ENCODE data around the gene AUTS2. TPM values are rescaled to one million over a fixed set of nuclear protein-coding genes. Genes with fewer than 3 reads are reported as not detected.

Gene AUTS2
- total RNA-seq, 1 experiment from 2014 or later: not detected

DNA sequence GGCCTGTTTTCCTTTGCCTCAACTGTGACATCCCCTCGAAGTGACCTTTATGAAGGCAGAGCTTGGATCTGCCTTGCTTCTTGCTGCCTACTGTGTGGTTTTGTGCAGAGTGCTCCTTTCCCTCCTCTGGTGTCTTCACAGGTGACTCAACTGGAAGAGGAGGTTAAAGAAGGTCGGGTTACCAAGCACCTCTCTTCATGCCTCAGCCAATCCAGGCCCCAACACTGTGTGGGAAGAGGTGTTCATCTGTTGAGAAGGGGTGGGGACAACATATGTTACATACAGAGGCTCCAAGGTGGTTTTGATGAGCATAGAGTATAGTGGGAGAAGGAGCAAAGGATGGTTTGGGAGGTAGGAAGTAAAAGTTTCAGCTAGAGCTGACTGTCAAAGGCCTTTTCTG lies 155.7 kb downstream of the AUTS2 start:
- H3K4me3 ChIP-seq: no peak overlapping the region
- H3K9me3 ChIP-seq (replicated peaks): no peaks in the 10 kb centered on the region
- no peaks in the 10 kb centered on the region for H3K4me1 ChIP-seq (replicated peaks)
- H3K27me3 ChIP-seq (replicated peaks): no peaks in the 10 kb centered on the region
- no peak for DNase-seq (ENCODE audit: low read depth in 1 of 2, low spot score in 2 of 2)
- no peak overlapping the region for H3K27ac ChIP-seq
- H3K36me3 ChIP-seq: no peaks in the 10 kb centered on the region

DNA sequence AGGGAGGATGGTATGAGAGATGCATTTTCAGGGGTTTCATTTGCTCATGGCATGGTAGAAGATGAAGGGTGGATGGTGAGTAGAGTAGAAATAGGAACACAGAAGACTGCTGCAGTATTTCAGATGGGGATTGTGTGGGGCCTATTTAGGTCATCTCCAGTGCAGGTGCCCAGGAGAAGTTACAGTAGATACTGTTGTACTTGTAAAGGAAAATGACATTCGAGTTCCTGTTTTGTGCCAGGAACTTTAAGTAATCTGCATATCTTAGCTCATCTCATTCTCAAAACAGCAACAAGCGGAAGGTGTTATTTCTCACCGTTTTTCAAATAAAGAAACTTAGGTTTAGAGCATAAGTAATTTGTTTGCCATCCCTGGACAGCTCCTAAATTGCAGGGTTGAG lies 156.2 kb downstream of the AUTS2 start:
- Histone ChIP-seq H3K27me3 (replicated peaks) (no peaks in the 10 kb centered on the region), H3K4me3 (no peak overlapping the region), H3K27ac (no peak overlapping the region), H3K9me3 (replicated peaks) (no peaks in the 10 kb centered on the region), H3K36me3 (no peaks in the 10 kb centered on the region), H3K4me1 (replicated peaks) (no peaks in the 10 kb centered on the region)
- no peak for DNase-seq (ENCODE audit: low read depth in 1 of 2, low spot score in 2 of 2)

DNA sequence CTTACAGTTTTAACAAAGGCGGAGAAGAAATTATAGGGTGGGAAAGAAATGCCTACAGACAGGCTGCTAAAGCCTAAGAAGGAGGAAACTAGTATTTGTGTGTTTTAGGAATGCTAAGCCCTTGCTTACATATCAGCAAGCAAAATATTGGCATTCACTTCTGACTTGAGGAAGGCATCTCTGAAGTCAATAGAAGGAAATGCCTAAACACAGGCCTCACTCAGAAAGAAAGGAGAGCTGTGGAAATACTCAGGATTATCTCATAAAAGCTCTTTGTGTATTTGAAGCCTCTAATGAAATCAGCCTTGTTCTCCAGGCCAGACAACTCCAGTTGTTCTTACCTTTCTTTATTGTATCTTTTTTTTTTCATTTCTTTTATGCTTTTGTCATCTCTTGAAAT lies 158.0 kb downstream of the AUTS2 start:
- Histone ChIP-seq H3K27me3 (replicated peaks) (no peaks in the 10 kb centered on the region), H3K9me3 (replicated peaks) (no peaks in the 10 kb centered on the region), H3K4me3 (no peak overlapping the region), H3K27ac (no peak overlapping the region), H3K4me1 (replicated peaks) (no peaks in the 10 kb centered on the region), H3K36me3 (no peaks in the 10 kb centered on the region)
- DNase-seq (ENCODE audit: low read depth in 1 of 2, low spot score in 2 of 2): peak in 1 of 2 experiments; percentile 18

DNA sequence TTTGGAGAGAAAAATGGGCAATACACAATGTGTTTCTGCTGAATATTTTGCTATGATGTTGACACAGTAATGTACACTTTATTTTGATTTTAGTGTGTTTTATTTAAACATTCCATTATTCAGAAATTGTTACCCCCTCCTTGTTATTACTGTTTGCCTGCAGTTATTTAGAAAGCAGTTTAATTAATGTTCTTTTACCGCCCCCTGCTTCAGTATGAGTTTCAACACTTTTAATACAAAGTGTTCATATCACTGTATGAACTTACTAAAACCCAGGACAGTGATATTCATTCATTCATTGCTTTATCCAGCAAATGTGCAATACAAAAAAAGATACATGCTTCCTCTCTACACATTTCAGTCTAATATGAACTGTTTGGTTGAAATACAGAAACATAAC lies 159.3 kb downstream of the AUTS2 start:
- DNase-seq (ENCODE audit: low read depth in 1 of 2, low spot score in 2 of 2): no peak
- no peak overlapping the region for H3K4me3 ChIP-seq
- no peaks in the 10 kb centered on the region for H3K27me3 ChIP-seq (replicated peaks)
- no peaks in the 10 kb centered on the region for H3K4me1 ChIP-seq (replicated peaks)
- H3K36me3 ChIP-seq: no peaks in the 10 kb centered on the region
- no peak overlapping the region for H3K27ac ChIP-seq
- H3K9me3 ChIP-seq (replicated peaks): no peaks in the 10 kb centered on the region

DNA sequence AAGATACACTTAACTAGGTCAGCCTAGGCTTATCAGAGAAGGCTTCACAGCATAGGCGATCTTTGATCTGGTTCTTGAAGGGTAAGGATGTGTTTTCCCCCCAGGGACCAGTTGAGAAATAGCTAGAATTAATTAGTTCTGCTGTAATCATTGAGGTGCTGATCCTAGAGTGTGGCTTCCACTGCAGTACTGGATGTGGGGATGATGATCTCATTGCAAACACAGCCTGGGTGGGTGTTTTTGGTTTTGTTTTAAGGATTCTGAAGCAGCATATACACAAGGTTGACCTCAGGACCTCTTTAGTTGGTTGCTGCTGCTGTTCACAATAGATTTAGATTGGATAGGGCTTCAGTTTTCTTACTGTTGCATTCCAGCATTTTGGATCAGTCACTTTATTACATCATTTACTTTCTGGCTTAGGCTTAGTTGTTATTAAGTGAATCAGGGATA lies 159.7 kb downstream of the AUTS2 start:
- Histone ChIP-seq H3K27me3 (replicated peaks) (no peaks in the 10 kb centered on the region), H3K9me3 (replicated peaks) (no peaks in the 10 kb centered on the region), H3K4me1 (replicated peaks) (no peaks in the 10 kb centered on the region), H3K27ac (no peak overlapping the region), H3K36me3 (no peaks in the 10 kb centered on the region), H3K4me3 (no peak overlapping the region)
- DNase-seq (ENCODE audit: low read depth in 1 of 2, low spot score in 2 of 2): no peak

DNA sequence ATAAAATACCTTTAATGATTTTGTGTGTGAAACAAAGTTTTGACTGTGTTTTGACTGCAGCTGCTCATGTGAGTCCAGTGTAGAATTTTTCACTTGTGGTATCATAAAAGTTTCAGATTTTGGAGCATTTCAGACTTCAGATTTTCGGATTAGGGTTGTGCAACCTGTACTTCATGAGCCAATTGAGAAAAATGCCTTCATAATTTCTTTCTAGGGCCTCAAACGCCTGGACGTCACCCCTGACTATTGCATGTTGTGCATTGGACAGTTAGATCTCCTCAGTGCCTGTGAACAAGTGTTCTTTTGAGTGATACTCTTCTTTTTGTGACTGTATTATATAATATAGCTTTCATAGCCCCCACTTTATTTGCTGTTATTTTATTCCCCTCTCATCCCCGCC lies 161.1 kb downstream of the AUTS2 start:
- Histone ChIP-seq H3K27ac (no peak overlapping the region), H3K27me3 (replicated peaks) (no peaks in the 10 kb centered on the region), H3K36me3 (no peaks in the 10 kb centered on the region), H3K9me3 (replicated peaks) (peaks cover 3% of the 10 kb centered on the region; the same call in 1 of the 2 replicates), H3K4me1 (replicated peaks) (no peaks in the 10 kb centered on the region), H3K4me3 (no peak overlapping the region)
- DNase-seq (ENCODE audit: low read depth in 1 of 2, low spot score in 2 of 2): no peak

DNA sequence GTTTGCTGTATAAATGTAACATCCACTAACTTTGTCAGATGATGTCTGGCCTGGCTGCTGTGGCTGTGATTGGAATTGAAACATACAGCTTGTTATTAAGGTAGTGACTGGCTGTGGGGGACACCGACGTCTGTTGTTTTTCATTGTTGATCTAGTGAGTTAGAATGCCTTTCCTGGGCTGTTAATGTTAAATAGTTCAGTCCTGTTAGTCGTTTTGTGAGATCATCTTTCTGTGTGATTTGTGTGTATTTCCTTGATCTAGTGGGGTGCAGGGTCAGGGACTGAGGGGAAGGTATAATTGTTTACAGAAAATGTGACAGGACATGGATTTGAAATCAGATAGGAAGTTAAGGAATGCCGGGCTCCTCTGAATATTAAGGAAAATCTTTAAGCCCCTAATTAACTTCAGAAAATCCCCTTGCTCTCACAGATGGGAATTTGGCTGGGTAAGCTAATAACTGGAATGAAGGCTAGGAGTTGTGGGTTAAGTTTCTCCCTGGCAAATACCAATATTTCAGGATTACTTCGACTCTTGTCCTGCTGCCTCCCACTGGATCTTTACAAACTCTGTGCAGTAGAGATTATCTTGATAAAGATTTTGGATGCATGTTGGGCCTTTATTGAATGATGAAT lies 163.1 kb downstream of the AUTS2 start:
- DNase-seq (ENCODE audit: low read depth in 1 of 2, low spot score in 2 of 2): no peak
- Histone ChIP-seq H3K27me3 (replicated peaks) (no peaks in the 10 kb centered on the region), H3K4me1 (replicated peaks) (no peaks in the 10 kb centered on the region)

DNA sequence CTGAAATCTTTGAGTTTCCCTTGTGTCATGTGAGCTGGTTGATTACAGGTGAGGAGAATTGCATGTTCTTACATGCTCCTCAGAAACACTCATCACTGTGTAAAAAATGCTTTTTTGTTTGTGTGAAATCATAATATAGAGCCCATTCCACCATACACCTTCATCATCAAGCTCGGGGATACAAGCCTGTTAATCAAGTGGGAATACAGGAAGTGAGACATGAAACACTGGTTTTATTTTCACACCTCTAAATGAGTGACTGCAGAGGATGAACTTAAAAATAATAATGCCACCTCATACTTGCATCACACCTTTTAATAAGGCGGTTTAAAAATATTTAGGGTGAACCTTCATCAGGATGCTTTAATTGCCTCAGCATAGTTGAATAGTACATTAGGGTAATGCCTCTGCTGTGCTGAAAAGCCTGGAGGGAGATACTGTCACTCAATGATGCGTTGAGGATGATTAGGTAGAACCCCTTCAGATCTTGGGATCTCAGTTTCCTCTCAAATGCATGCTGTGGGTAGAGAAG lies 164.6 kb downstream of the AUTS2 start:
- DNase-seq (ENCODE audit: low read depth in 1 of 2, low spot score in 2 of 2): no peak
- H3K36me3 ChIP-seq: no peaks in the 10 kb centered on the region
- H3K27me3 ChIP-seq (replicated peaks): no peaks in the 10 kb centered on the region
- no peak overlapping the region for H3K4me3 ChIP-seq
- H3K9me3 ChIP-seq (replicated peaks): peaks cover 3% of the 10 kb centered on the region; the same call in 1 of the 2 replicates
- H3K4me1 ChIP-seq (replicated peaks): no peaks in the 10 kb centered on the region
- H3K27ac ChIP-seq: no peak overlapping the region

More for the DNA sequence above, 163.1 kb downstream of the AUTS2 start:
- Histone ChIP-seq H3K27ac (no peak overlapping the region), H3K4me3 (no peak overlapping the region), H3K9me3 (replicated peaks) (peaks cover 3% of the 10 kb centered on the region; the same call in 1 of the 2 replicates), H3K36me3 (no peaks in the 10 kb centered on the region)

DNA sequence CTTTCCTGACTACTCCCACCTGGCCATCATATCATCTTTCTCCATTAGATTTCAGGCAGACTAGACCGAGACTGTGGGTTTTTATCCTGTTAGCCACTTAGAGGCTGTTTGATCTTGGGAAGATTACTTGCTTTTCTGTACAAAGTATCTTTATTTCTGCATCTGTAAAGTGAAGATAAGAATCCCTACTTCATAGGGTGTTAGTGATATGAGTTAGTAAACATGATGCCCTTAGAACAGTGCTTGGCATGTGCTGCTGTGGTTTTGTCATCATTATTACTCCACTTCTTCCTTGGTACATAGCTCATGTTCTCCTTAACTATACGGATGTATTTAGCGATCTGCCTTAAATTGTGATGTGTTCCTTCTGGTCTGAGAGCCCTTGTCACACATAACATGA lies 165.2 kb downstream of the AUTS2 start:
- H3K4me3 ChIP-seq: no peak overlapping the region
- H3K9me3 ChIP-seq (replicated peaks): peaks cover 3% of the 10 kb centered on the region; the same call in 1 of the 2 replicates
- no peaks in the 10 kb centered on the region for H3K4me1 ChIP-seq (replicated peaks)
- no peak overlapping the region for H3K27ac ChIP-seq
- no peaks in the 10 kb centered on the region for H3K36me3 ChIP-seq
- no peaks in the 10 kb centered on the region for H3K27me3 ChIP-seq (replicated peaks)
- no peak for DNase-seq (ENCODE audit: low read depth in 1 of 2, low spot score in 2 of 2)

DNA sequence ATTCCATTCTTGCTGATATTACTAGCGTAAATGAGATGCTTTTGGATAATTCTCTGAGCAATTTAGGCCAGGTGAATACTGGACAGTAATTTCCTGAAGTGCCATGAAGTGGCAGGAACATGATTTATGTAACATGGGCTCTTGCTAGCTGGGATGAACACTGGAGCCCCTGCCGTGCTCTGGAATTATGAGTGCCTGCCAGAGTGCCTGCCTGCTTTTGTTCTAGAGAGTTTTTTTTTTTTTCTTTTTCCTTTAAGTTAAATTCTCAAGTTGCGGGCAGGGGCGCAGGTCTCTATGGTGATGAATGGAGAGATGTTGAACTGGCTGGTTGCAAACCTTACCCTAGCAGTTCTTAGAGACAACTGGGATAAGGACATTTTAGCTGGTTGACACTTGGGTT lies 165.9 kb downstream of the AUTS2 start:
- Histone ChIP-seq H3K27me3 (replicated peaks) (no peaks in the 10 kb centered on the region), H3K4me3 (no peak overlapping the region), H3K9me3 (replicated peaks) (peaks cover 3% of the 10 kb centered on the region; the same call in 1 of the 2 replicates), H3K4me1 (replicated peaks) (no peaks in the 10 kb centered on the region), H3K36me3 (no peaks in the 10 kb centered on the region), H3K27ac (no peak overlapping the region)
- no peak for DNase-seq (ENCODE audit: low read depth in 1 of 2, low spot score in 2 of 2)

DNA sequence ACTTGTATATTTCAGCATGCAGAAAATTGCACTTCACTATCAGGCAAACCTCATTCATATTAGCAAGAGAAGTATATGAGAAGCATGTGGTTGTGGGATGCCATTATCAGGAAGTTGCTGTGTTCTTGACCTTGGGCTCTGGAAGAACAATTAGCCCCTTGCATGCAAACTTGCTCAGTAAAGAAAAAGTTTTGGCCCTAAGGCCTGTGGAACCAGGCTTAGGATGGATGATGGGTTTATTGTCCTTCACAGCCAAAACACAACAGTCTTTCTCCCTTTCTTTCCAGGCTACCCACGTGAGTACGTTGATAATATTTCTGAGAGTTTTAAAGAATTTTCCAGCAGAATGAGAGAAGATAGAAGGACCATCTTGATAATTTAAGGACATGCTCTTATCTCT lies 166.4 kb downstream of the AUTS2 start:
- H3K4me1 ChIP-seq (replicated peaks): no peaks in the 10 kb centered on the region
- H3K27me3 ChIP-seq (replicated peaks): no peaks in the 10 kb centered on the region

DNA sequence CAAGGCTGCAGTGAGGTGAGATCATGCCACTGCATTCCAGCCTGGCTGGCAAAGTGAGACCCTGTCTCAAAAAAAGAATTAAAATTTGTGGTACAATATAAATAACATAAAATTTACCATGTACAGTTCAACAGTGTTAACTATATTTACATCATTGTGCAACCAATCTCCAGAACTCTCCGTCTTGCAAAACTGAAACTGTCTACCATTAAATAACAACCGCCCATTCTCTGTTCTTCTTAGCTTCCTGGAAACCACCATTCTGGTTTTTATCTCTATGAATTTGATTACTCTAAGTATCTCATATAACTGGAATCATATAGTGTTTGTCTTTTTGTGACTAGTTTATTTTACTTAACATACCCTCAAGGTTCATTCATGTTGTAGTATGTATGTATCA lies 167.6 kb downstream of the AUTS2 start:
- no peaks in the 10 kb centered on the region for H3K36me3 ChIP-seq
- H3K4me3 ChIP-seq: no peak overlapping the region
- no peaks in the 10 kb centered on the region for H3K4me1 ChIP-seq (replicated peaks)
- peaks cover 3% of the 10 kb centered on the region; the same call in 1 of the 2 replicates for H3K9me3 ChIP-seq (replicated peaks)
- no peak overlapping the region for H3K27ac ChIP-seq
- H3K27me3 ChIP-seq (replicated peaks): no peaks in the 10 kb centered on the region
- DNase-seq (ENCODE audit: low read depth in 1 of 2, low spot score in 2 of 2): no peak

More for the DNA sequence above, 166.4 kb downstream of the AUTS2 start:
- H3K36me3 ChIP-seq: no peaks in the 10 kb centered on the region
- H3K4me3 ChIP-seq: no peak overlapping the region
- DNase-seq (ENCODE audit: low read depth in 1 of 2, low spot score in 2 of 2): no peak
- H3K9me3 ChIP-seq (replicated peaks): peaks cover 3% of the 10 kb centered on the region; the same call in 1 of the 2 replicates
- no peak overlapping the region for H3K27ac ChIP-seq

DNA sequence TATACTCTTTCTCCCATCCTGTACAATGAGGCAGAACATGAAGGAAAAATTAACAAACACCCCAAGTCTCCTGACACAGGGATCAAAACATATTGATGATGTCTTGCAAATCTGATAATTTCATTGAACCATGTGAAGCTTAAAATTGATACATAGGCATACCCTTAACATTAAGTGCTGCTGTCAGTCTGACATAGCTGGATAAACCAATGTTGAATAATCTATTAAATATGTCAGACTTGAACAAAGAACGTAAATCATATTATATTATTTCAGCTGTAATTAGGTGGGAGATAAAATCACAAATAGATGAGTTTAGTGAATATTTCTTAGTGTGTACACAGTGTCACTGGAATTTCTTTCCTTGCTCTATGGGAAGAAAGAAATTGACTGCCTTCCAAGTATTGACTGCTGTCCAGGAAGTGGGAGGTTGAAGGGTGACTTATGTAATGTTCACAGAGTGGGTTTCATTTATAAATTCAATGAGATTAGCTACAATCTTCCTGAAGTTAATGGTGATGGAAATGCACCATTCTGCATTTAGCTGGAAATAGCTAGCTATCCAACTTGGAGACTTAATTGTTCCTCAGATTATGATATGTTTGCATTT lies 170.8 kb downstream of the AUTS2 start:
- Histone ChIP-seq H3K4me1 (replicated peaks) (no peaks in the 10 kb centered on the region), H3K9me3 (replicated peaks) (no peaks in the 10 kb centered on the region), H3K4me3 (no peak overlapping the region), H3K36me3 (no peaks in the 10 kb centered on the region), H3K27me3 (replicated peaks) (no peaks in the 10 kb centered on the region), H3K27ac (no peak overlapping the region)
- DNase-seq (ENCODE audit: low read depth in 1 of 2, low spot score in 2 of 2): no peak

DNA sequence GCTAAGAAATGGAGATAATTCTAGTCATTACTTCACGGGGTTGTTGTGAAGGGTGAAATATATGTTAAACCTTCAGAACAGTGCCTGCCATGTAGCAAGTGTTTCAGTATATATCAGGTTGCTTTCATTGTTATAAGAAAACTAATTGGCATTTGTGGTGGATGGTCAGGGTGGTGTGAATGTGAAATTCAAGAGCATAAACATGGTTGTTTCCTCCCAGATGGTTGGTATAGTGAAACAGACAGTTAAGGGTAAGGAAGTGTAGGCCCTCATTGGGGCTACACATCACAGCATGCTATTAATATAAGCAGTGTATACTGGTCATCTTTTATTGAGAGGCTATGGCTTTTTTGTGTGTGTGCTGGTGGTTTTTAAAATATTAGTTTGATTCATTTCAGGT lies 171.6 kb downstream of the AUTS2 start:
- Histone ChIP-seq H3K4me1 (replicated peaks) (no peaks in the 10 kb centered on the region), H3K27ac (no peak overlapping the region), H3K9me3 (replicated peaks) (no peaks in the 10 kb centered on the region), H3K4me3 (no peak overlapping the region), H3K27me3 (replicated peaks) (no peaks in the 10 kb centered on the region), H3K36me3 (no peaks in the 10 kb centered on the region)
- DNase-seq (ENCODE audit: low read depth in 1 of 2, low spot score in 2 of 2): no peak

Measured in SJSA1 (cell line).